HepG2 (cell line): ENCODE results near the gene OGFOD3. TPM values are rescaled to one million over a fixed set of nuclear protein-coding genes. Genes with fewer than 3 reads are reported as not detected.

Source experiments
- CHCHD3 ChIP-seq: sonication (generic); formaldehyde crosslinking; IDR thresholded peaks from 2 replicates; pipeline ENCODE4 v1.8.0; 2022; ENCODE audit warnings: mild to moderate bottlenecking, missing genetic modification reagents, moderate library complexity
- ETV6 ChIP-seq: sonication (generic); formaldehyde crosslinking; conservative IDR thresholded peaks from 2 replicates; pipeline ENCODE4 v1.4.0; 2020; ENCODE audit warnings: missing genetic modification reagents
- GATAD1 ChIP-seq: IDR thresholded peaks from 2 replicates; pipeline ENCODE4 v1.6.1; 2016; ENCODE audit warnings: missing genetic modification reagents, missing compliant biosample characterization
- IKZF5 ChIP-seq: IDR thresholded peaks from 2 replicates; pipeline ENCODE4 v1.6.1; 2018; ENCODE audit warnings: missing genetic modification reagents, mild to moderate bottlenecking, missing compliant biosample characterization
- KDM5A ChIP-seq: fragments of 200-600 bp; sonication (generic); IDR thresholded peaks from 2 replicates; pipeline ENCODE4 v1.7.0; 2018; ENCODE audit warnings: antibody characterized with exemption, mild to moderate bottlenecking, low read length, borderline replicate concordance
- MAFF ChIP-seq: IDR thresholded peaks from 2 replicates; pipeline ENCODE4 v1.6.1; 2011; ENCODE audit warnings: low read depth, low read length, improper control_type of control experiment
- NRL ChIP-seq: sonication (generic); formaldehyde crosslinking; IDR thresholded peaks from 2 replicates; pipeline ENCODE4 v1.5.0; 2020; ENCODE audit warnings: missing genetic modification reagents, mild to moderate bottlenecking, moderate library complexity, borderline replicate concordance
- PHF5A ChIP-seq: IDR thresholded peaks from one replicate; pipeline ENCODE4 v1.6.1; 2018; ENCODE audit warnings: low read depth, missing genetic modification reagents; ENCODE audit not compliant: unreplicated experiment
- RFX1 ChIP-seq: fragments of 450-650 bp; IDR thresholded peaks from 2 replicates; pipeline ENCODE4 v1.6.1; 2017
- SP1 ChIP-seq, 2 experiments: fragments of 450-650 bp in 1 of 2; sonication (generic) in 1 of 2; formaldehyde crosslinking in 1 of 2; IDR thresholded peaks; 2 replicates each; pipeline versions ENCODE4 v1.4.0 to v1.6.1; 2016 to 2020; ENCODE audit warnings: missing genetic modification reagents in 1 of 2
- SSRP1 ChIP-seq: IDR thresholded peaks from 2 replicates; pipeline ENCODE4 v1.6.1; 2016; ENCODE audit warnings: control low read depth
- TBP ChIP-seq: sonication (generic); formaldehyde crosslinking; IDR thresholded peaks from 2 replicates; pipeline ENCODE4 v1.5.0; 2020; ENCODE audit warnings: missing genetic modification reagents
- ZNF547 ChIP-seq: sonication (generic); formaldehyde crosslinking; IDR thresholded peaks from 2 replicates; pipeline ENCODE4 v1.5.1; 2020; ENCODE audit warnings: mild to moderate bottlenecking, missing genetic modification reagents
- ZNF556 ChIP-seq: sonication (generic); formaldehyde crosslinking; IDR thresholded peaks from 2 replicates; pipeline ENCODE4 v1.4.0; 2020; ENCODE audit warnings: mild to moderate bottlenecking, missing genetic modification reagents, borderline replicate concordance
- ZNF749 ChIP-seq: sonication (generic); formaldehyde crosslinking; IDR thresholded peaks from 2 replicates; pipeline ENCODE4 v1.8.0; 2022; ENCODE audit warnings: mild to moderate bottlenecking, missing genetic modification reagents, moderate library complexity, borderline replicate concordance
- polyA plus RNA-seq, 8 experiments: library from polyadenylated mRNA; depleted of rRNA in 3 of 8; stranded (reverse) in 7 of 8; unstranded in 1 of 8; fragments of >200 nt; fragmentation: Illumina TruSeq in 4 of 8; extraction: Trizol in 4 of 8; gene quantifications; 2 replicates each; pipeline versions ENCODE4 v1.2.1 to v1.2.3, GENCODE V29; 2011 to 2016; ENCODE audit warnings: low read depth in 4 of 8, missing spikeins in 1 of 8, mixed read lengths in 1 of 8; ENCODE audit not compliant: insufficient read depth in 1 of 8
- total RNA-seq, 5 experiments: library from RNA; depleted of rRNA; stranded (reverse); fragments of >200 nt; fragmentation: Illumina TruSeq; extraction: Trizol; gene quantifications; 2 replicates each; pipeline ENCODE4 v1.2.3, GENCODE V29; 2016; ENCODE audit warnings: low read depth in 1 of 5
- TF ChIP-seq, protein P1 (sequence below): sonication (generic); formaldehyde crosslinking; IDR thresholded peaks from 2 replicates; pipeline ENCODE4 v1.8.1; 2023; ENCODE audit warnings: mild to moderate bottlenecking, moderate library complexity, missing genetic modification reagents
- TF ChIP-seq, protein P2 (sequence below): sonication (generic); formaldehyde crosslinking; IDR thresholded peaks from 2 replicates; pipeline ENCODE4 v1.4.0; 2020; ENCODE audit warnings: mild to moderate bottlenecking, missing genetic modification reagents

Gene OGFOD3
- total and polyA plus RNA-seq, 2 of the 13 experiments (the other 11 are each of a cell fraction or from before 2014, with no cell fraction given) = 40.0 to 42.1 TPM

DNA sequence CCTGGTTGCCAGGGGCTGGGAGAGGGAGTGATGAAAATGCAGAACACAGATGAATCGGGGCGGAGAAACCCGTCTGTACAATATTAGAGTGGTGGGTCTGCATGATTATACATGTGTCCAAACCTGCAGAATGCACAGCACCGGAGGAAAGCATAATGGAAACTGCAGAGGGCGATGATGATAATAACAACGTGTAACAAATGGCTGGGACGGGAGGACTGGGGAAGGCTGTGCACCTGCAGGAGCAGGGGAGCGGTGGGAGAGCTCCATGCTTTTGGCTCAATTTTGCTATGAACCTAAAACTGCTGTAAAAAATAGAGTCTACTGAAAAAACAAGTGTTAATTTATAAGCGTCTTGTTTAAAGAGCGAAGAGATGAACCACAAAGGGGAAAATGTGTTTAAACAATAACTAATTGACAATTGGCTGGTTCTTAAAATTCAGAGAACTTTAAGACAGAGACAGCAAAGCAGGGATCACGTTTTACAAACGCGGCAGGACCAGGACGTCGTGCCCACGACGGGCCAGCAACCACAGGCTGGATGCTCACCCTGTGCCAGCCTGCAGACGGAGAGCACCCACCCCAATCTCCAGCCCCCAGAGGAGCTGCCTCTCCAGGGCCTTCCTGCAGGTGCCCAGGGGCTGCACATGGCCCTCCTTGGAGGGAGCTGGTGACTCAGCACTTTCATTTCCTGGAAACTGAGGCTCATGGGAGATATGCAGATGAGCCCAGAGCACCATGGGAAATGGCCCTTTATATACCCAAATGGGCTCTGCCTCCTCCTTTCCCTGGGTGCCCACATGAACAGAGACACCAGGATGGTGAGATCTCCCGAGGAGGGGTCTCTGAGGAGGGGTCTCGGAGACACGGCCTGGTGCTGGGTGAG is 59.7 kb downstream of the OGFOD3 start, which contains the start of gene TEX19 (continued):
- TF ChIP-seq ETV6 (CRISPR knock-in tag) (0 out of 2 replicates have a peak, but pooled peaks have one; percentile 42), ZNF556 (no peak), SSRP1 (CRISPR knock-in tag) (no peak), PHF5A (no peak), ZNF547 (CRISPR knock-in tag) (0 out of 2 replicates have a peak, but pooled peaks have one; percentile 72), NRL (CRISPR knock-in tag) (peak; percentile 91), KDM5A (no peak), GATAD1 (CRISPR knock-in tag) (no peak), CHCHD3 (CRISPR knock-in tag) (peak; percentile 51; the same call in 1 of the 2 replicates), ZNF749 (CRISPR knock-in tag) (no peak), MAFF (peak; percentile 76), IKZF5 (peak; percentile 52; the same call in 1 of the 2 replicates), SP1 (IDR thresholded peaks at IDR 0.05) (no peak), SP1 (CRISPR knock-in tag; IDR thresholded peaks at IDR 0.05) (0 out of 2 replicates have a peak, but pooled peaks have one; percentile 32), TBP (CRISPR knock-in tag) (no peak), RFX1 (no peak)
- TF ChIP-seq, protein P1, sequence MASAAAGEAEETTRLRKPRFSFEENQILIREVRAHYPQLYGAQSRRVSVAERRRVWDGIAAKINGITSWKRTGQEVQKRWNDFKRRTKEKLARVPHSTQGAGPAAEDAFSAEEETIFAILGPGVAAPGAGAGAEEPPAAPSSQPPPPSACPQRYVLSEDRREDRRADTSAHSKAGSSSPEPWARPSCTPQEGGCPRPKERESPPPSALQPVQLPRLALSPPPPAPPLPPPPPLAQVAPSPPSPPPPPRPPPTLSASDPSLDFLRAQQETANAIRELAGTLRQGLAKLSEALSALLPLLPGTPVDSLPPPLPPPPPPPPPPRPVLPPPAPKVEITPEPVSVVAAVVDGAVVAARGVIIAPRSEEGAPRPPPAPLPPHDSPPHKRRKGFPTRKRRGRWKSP = 0 out of 2 replicates have a peak, but pooled peaks have one; percentile 35
- TF ChIP-seq, protein P2, sequence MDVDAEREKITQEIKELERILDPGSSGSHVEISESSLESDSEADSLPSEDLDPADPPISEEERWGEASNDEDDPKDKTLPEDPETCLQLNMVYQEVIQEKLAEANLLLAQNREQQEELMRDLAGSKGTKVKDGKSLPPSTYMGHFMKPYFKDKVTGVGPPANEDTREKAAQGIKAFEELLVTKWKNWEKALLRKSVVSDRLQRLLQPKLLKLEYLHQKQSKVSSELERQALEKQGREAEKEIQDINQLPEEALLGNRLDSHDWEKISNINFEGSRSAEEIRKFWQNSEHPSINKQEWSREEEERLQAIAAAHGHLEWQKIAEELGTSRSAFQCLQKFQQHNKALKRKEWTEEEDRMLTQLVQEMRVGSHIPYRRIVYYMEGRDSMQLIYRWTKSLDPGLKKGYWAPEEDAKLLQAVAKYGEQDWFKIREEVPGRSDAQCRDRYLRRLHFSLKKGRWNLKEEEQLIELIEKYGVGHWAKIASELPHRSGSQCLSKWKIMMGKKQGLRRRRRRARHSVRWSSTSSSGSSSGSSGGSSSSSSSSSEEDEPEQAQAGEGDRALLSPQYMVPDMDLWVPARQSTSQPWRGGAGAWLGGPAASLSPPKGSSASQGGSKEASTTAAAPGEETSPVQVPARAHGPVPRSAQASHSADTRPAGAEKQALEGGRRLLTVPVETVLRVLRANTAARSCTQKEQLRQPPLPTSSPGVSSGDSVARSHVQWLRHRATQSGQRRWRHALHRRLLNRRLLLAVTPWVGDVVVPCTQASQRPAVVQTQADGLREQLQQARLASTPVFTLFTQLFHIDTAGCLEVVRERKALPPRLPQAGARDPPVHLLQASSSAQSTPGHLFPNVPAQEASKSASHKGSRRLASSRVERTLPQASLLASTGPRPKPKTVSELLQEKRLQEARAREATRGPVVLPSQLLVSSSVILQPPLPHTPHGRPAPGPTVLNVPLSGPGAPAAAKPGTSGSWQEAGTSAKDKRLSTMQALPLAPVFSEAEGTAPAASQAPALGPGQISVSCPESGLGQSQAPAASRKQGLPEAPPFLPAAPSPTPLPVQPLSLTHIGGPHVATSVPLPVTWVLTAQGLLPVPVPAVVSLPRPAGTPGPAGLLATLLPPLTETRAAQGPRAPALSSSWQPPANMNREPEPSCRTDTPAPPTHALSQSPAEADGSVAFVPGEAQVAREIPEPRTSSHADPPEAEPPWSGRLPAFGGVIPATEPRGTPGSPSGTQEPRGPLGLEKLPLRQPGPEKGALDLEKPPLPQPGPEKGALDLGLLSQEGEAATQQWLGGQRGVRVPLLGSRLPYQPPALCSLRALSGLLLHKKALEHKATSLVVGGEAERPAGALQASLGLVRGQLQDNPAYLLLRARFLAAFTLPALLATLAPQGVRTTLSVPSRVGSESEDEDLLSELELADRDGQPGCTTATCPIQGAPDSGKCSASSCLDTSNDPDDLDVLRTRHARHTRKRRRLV (CRISPR knock-in tag) = peak; percentile 99
